IMR-90 (cell line): Measurements from ENCODE around the gene ZBTB1. TPM values are rescaled to one million over a fixed set of nuclear protein-coding genes. Genes with fewer than 3 reads are reported as not detected.

Experiments used
- CTCF ChIP-seq: conservative IDR thresholded peaks from 2 replicates; pipeline ENCODE4 v1.5.1; 2012; ENCODE audit warnings: mild to moderate bottlenecking, low read depth, low read length, improper control_type of control experiment
- FOS ChIP-seq: fragments of 150-350 bp; IDR thresholded peaks from 2 replicates; pipeline ENCODE4 v1.6.1; 2016; ENCODE audit warnings: low read depth, low read length
- polyA plus RNA-seq, 3 experiments: library from polyadenylated mRNA; depleted of rRNA; stranded (reverse); fragments of >200 nt; gene quantifications; 2 replicates each; pipeline ENCODE4 v1.2.3, GENCODE V29; 2012; ENCODE audit warnings: low replicate concordance in 1 of 3
- total RNA-seq: library from RNA; depleted of rRNA; stranded (reverse); fragments of >200 nt; gene quantifications from 2 replicates; pipeline ENCODE4 v1.2.3, GENCODE V29; 2012
- TF ChIP-seq, protein P1 (sequence below): fragments of 150-350 bp; IDR thresholded peaks from 2 replicates; pipeline ENCODE4 v1.6.1; 2016; ENCODE audit warnings: low read depth, mild to moderate bottlenecking, low read length, moderate library complexity, borderline replicate concordance

ZBTB1 gene
- total and polyA plus RNA-seq, 2 of the 4 experiments (the other 2 are of a cell fraction) = 19.0 to 37.3 TPM

DNA sequence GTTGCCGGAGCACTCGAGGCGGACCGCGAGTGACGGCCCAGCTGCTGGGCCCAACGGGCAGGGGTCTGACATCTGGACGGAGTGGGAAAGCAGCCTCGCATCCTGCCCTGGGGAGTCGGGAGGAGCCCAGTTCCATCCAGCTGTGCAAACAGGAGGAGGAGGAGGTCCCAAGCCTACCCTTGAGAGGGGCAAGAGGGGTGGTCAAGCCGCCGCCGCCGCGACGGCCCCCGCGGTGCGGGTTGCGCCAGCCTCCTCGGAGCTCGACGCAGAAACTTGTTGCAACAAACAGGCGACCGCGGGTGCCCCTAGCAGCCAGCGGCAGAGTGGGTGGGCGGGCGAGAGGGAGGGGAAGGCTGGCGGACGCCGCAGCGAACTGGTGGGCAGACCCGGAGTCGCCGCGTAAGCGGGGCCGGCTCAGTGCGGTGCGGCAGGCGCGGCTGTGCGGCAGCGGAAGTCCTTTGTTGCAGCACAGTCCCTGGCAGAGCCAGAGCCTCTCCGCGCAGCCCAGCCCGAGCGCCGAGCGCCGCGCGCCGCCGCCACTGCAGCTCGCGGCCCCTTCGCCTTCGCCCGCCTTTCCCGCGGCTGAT, at the start of gene ZBTB1 (continued):
- TF ChIP-seq CTCF (no peak), FOS (no peak)
- TF ChIP-seq, protein P1, sequence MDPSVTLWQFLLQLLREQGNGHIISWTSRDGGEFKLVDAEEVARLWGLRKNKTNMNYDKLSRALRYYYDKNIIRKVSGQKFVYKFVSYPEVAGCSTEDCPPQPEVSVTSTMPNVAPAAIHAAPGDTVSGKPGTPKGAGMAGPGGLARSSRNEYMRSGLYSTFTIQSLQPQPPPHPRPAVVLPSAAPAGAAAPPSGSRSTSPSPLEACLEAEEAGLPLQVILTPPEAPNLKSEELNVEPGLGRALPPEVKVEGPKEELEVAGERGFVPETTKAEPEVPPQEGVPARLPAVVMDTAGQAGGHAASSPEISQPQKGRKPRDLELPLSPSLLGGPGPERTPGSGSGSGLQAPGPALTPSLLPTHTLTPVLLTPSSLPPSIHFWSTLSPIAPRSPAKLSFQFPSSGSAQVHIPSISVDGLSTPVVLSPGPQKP = no peak
